HepG2 (cell line): ENCODE data around the gene JDP2. TPM values are rescaled to one million over a fixed set of nuclear protein-coding genes. Genes with fewer than 3 reads are reported as not detected.

ENCODE experiments used
- ATAC-seq: fragments of 200-7000 bp; cut with Tn5 transposase; 3 replicates; pipeline ENCODE4 v1.9.1; 2020; ENCODE audit warnings: mild to moderate bottlenecking, moderate library complexity
- Bru-seq: library from RNA; stranded (reverse); fragments of 400-500 nt; gene quantifications from one replicate; lab custom pipeline; 2021; lab: Mats Ljungman, UMichigan
- BruChase-seq, 2 experiments: library from RNA; stranded (reverse); fragments of 400-500 nt; gene quantifications; one replicate each; lab custom pipeline; 2021; lab: Mats Ljungman, UMichigan
- BruUV-seq: library from RNA; stranded (reverse); fragments of 400-500 nt; replicated peaks from 2 replicates; lab custom pipeline; 2021; lab: Mats Ljungman, UMichigan
- CTCF ChIA-PET: fragments of 300-600 bp; formaldehyde crosslinking; extraction: SDS; loops from one replicate; lab custom pipeline; 2021; ENCODE audit warnings: low total read pairs, inconsistent platforms, low intra/inter-chr PET ratio; lab: Yijun Ruan, JAX
- POLR2A ChIA-PET: fragments of 350-600 bp; sonication (Branson Sonifier 250); formaldehyde crosslinking; loops from one replicate; lab custom pipeline; 2020; ENCODE audit warnings: antibody characterized with exemption, inconsistent platforms; lab: Yijun Ruan, JAX
- DNase-seq: peaks from one replicate; pipeline ENCODE4 v3.0.0-alpha.2; 2015; ENCODE audit warnings: low spot score
- FAIRE-seq: peaks from 3 replicates; lab custom pipeline; 2011; peaks lifted over from hg19 to GRCh38; lab: Jason Lieb, UNC
- H2AFZ ChIP-seq: one replicate; pipeline ENCODE4 v1.6.1; 2011; ENCODE audit warnings: low read length, inconsistent platforms
- H3K27ac ChIP-seq: fragments of 300-600 bp; 3 replicates; pipeline ENCODE4 v1.8.0; 2011; ENCODE audit warnings: mixed run types, mild to moderate bottlenecking, mixed read lengths, low read length, inconsistent platforms; ENCODE audit not compliant: insufficient read depth; ENCODE audit errors: extremely low read length
- H3K27me3 ChIP-seq, 2 experiments: fragments of 200-600 bp in 1 of 2; 2 replicates in 1 of 2; 3 replicates in 1 of 2; pipeline versions ENCODE4 v1.6.0 to v1.8.0; 2011; ENCODE audit warnings: low read length in 2 of 2, mild to moderate bottlenecking in 2 of 2, moderate library complexity in 2 of 2, inconsistent platforms in 1 of 2; ENCODE audit not compliant: insufficient read depth in 2 of 2, control insufficient read depth in 1 of 2
- H3K36me3 ChIP-seq, 2 experiments: fragments of 200-600 bp in 1 of 2; replicated peaks in 1 of 2; 2 replicates in 1 of 2; 3 replicates in 1 of 2; pipeline versions ENCODE4 v1.5.1 to v1.8.0; 2011; ENCODE audit warnings: low read length in 2 of 2, inconsistent platforms in 1 of 2; ENCODE audit not compliant: insufficient read depth in 2 of 2, control insufficient read depth in 1 of 2
- H3K4me1 ChIP-seq: 2 replicates; pipeline ENCODE4 v1.5.1; 2012; ENCODE audit warnings: low read length, inconsistent platforms; ENCODE audit not compliant: insufficient read depth
- H3K4me2 ChIP-seq: 2 replicates; pipeline ENCODE4 v1.6.0; 2011; ENCODE audit warnings: low read depth, low read length, inconsistent platforms
- H3K4me3 ChIP-seq, 3 experiments: fragments of 200-600 bp in 1 of 3; sonication (generic), shearing (Covaris generic) in 1 of 3; replicated peaks in 1 of 3; 2 replicates each; pipeline ENCODE4 v1.5.1; 2011 to 2016; ENCODE audit warnings: low read length in 3 of 3, inconsistent platforms in 2 of 3, low read depth in 2 of 3, mild to moderate bottlenecking in 2 of 3, control low read depth in 1 of 3, mixed read lengths in 1 of 3; ENCODE audit not compliant: insufficient read depth in 1 of 3
- H3K79me2 ChIP-seq: one replicate; pipeline ENCODE4 v1.6.1; 2011; ENCODE audit warnings: low read length, inconsistent platforms; ENCODE audit not compliant: insufficient read depth
- H3K9ac ChIP-seq: 2 replicates; pipeline ENCODE4 v1.6.0; 2011; ENCODE audit warnings: mild to moderate bottlenecking, low read depth, low read length, inconsistent platforms; ENCODE audit not compliant: insufficient read depth
- H3K9me3 ChIP-seq: 2 replicates; pipeline ENCODE4 v1.5.1; 2012; ENCODE audit warnings: mild to moderate bottlenecking, low read length
- H4K20me1 ChIP-seq: 2 replicates; pipeline ENCODE4 v1.6.0; 2011; ENCODE audit warnings: inconsistent platforms, mild to moderate bottlenecking, low read length, moderate library complexity; ENCODE audit not compliant: insufficient read depth
- HOXA5 ChIP-seq: sonication (generic); formaldehyde crosslinking; IDR thresholded peaks from 2 replicates; pipeline ENCODE4 v1.4.0; 2020; ENCODE audit warnings: missing genetic modification reagents
- KLF13 ChIP-seq: sonication (generic); formaldehyde crosslinking; IDR thresholded peaks from 2 replicates; pipeline ENCODE4 v1.4.0; 2020; ENCODE audit warnings: mild to moderate bottlenecking, missing genetic modification reagents
- SOX5 ChIP-seq: IDR thresholded peaks from 2 replicates; pipeline ENCODE4 v1.6.1; 2016; ENCODE audit warnings: borderline replicate concordance
- SRSF9 ChIP-seq: fragments of 200-400 bp; formaldehyde crosslinking; IDR thresholded peaks from 2 replicates; pipeline ENCODE4 v1.6.1; 2018; ENCODE audit warnings: borderline replicate concordance, mild to moderate bottlenecking, low read depth, low read length; ENCODE audit not compliant: insufficient read depth, poor library complexity, severe bottlenecking
- ZNF678 ChIP-seq: sonication (generic); formaldehyde crosslinking; IDR thresholded peaks from 2 replicates; pipeline ENCODE4 v1.4.0; 2020; ENCODE audit warnings: mild to moderate bottlenecking, missing genetic modification reagents
- WGBS: methylation state at CpG from one replicate; pipeline ENCODE4 v1.1.6; 2017; ENCODE audit warnings: low lambda C conversion rate; 5-methylcytosine and 5-hydroxymethylcytosine counted together
- in situ Hi-C: cut with HindIII; loops from 2 replicates; pipeline ENCODE4 v1.10.0; 2017; ENCODE audit warnings: low pct_unique_long_range_greater_than_20kb; ENCODE audit not compliant: extremely low pct_ligation_motif_present
- intact Hi-C: fragments of 100-400 bp; cut with micrococcal nuclease; formaldehyde crosslinking; loops from one replicate; pipeline ENCODE4 v1.10.0; 2022; ENCODE audit not compliant: unreplicated experiment
- long read RNA-seq, 2 experiments: library from RNA in 1 of 2; library from polyadenylated mRNA in 1 of 2; stranded (forward) in 1 of 2; unstranded in 1 of 2; transcript quantifications; one replicate each; pipeline ENCODE4 v2.0.0, GENCODE V29; 2019 to 2022
- polyA minus RNA-seq, 3 experiments: library from RNA; depleted of rRNA, polyadenylated mRNA; stranded (reverse); fragments of >200 nt; gene quantifications; 2 replicates each; pipeline ENCODE4 v1.2.3, GENCODE V29; 2011; ENCODE audit warnings: low replicate concordance in 1 of 3
- polyA plus RNA-seq, 8 experiments: library from polyadenylated mRNA; depleted of rRNA in 3 of 8; stranded (reverse) in 7 of 8; unstranded in 1 of 8; fragments of >200 nt; fragmentation: Illumina TruSeq in 4 of 8; extraction: Trizol in 4 of 8; gene quantifications; 2 replicates each; pipeline versions ENCODE4 v1.2.1 to v1.2.3, GENCODE V29; 2011 to 2016; ENCODE audit warnings: low read depth in 4 of 8, missing spikeins in 1 of 8, mixed read lengths in 1 of 8; ENCODE audit not compliant: insufficient read depth in 1 of 8
- total RNA-seq, 5 experiments: library from RNA; depleted of rRNA; stranded (reverse); fragments of >200 nt; fragmentation: Illumina TruSeq; extraction: Trizol; gene quantifications; 2 replicates each; pipeline ENCODE4 v1.2.3, GENCODE V29; 2016; ENCODE audit warnings: low read depth in 1 of 5
- TF ChIP-seq, protein P1 (sequence below): sonication (generic); formaldehyde crosslinking; IDR thresholded peaks from 2 replicates; pipeline ENCODE4 v1.4.0; 2020; ENCODE audit warnings: missing genetic modification reagents
- TF ChIP-seq, protein P2 (sequence below): sonication (generic); formaldehyde crosslinking; IDR thresholded peaks from 2 replicates; pipeline ENCODE4 v1.5.1; 2020; ENCODE audit warnings: mild to moderate bottlenecking, missing genetic modification reagents, moderate library complexity

Gene JDP2, protein sequence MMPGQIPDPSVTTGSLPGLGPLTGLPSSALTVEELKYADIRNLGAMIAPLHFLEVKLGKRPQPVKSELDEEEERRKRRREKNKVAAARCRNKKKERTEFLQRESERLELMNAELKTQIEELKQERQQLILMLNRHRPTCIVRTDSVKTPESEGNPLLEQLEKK
- total RNA-seq (2016; rRNA removed; fragmentation: Illumina TruSeq; extraction: Trizol) (7.7 and 8.9 TPM in 2 replicates), polyA plus RNA-seq (2011; rRNA removed) (8.0 and 9.0 TPM in 2 replicates), polyA minus RNA-seq (2011; rRNA and poly(A)+ RNA removed; ENCODE audit: low replicate concordance) (4.9 and 11.8 TPM in 2 replicates), Bru-seq, nascent RNA (percentile 74 among the genes with signal in this experiment), BruChase-seq, experiment 1, labeled RNA remaining after a 6-hour chase (percentile 66 among the genes with signal in this experiment), BruChase-seq, experiment 2, labeled RNA remaining after a 2-hour chase (percentile 64 among the genes with signal in this experiment)
- 10.3 and 11.0 TPM in 2 replicates for total RNA-seq (2016; cell fraction: cytosol; rRNA removed; fragmentation: Illumina TruSeq; extraction: Trizol; ENCODE audit: low read depth)
- total RNA-seq (2016; cell fraction: insoluble cytoplasmic fraction; rRNA removed; fragmentation: Illumina TruSeq; extraction: Trizol), result 6.0 and 9.8 TPM in 2 replicates
- 19.5 and 19.7 TPM in 2 replicates for total RNA-seq (2016; cell fraction: membrane; rRNA removed; fragmentation: Illumina TruSeq; extraction: Trizol)
- 3.2 and 3.9 TPM in 2 replicates for total RNA-seq (2016; cell fraction: nucleus; rRNA removed; fragmentation: Illumina TruSeq; extraction: Trizol)
- polyA plus RNA-seq (2011; cell fraction: cytosol; rRNA removed), result 8.4 and 10.0 TPM in 2 replicates
- polyA plus RNA-seq (2011; cell fraction: nucleus; rRNA removed), result 10.7 and 11.2 TPM in 2 replicates
- 6.3 and 12.0 TPM in 2 replicates for polyA plus RNA-seq (2012)
- polyA plus RNA-seq (2016; cell fraction: cytosol; fragmentation: Illumina TruSeq; extraction: Trizol; ENCODE audit: low read depth), result 11.6 and 14.1 TPM in 2 replicates
- 8.9 and 10.0 TPM in 2 replicates for polyA plus RNA-seq (2016; cell fraction: insoluble cytoplasmic fraction; fragmentation: Illumina TruSeq; extraction: Trizol; ENCODE audit: low read depth)
- 19.2 and 20.7 TPM in 2 replicates for polyA plus RNA-seq (2016; cell fraction: membrane; fragmentation: Illumina TruSeq; extraction: Trizol; ENCODE audit: low read depth)
- 8.8 and 10.0 TPM in 2 replicates for polyA plus RNA-seq (2016; cell fraction: nucleus; fragmentation: Illumina TruSeq; extraction: Trizol; ENCODE audit: insufficient read depth, low read depth)
- 5.5 and 5.9 TPM in 2 replicates for polyA minus RNA-seq (2011; cell fraction: cytosol; rRNA and poly(A)+ RNA removed)
- 10.7 and 11.3 TPM in 2 replicates for polyA minus RNA-seq (2011; cell fraction: nucleus; rRNA and poly(A)+ RNA removed)
- long read RNA-seq, experiment 1, partial matches to known transcripts, result 1 of 3 reads
- long read RNA-seq, experiment 1, other reads (novel, unspliced or antisense), result 1 of 3 reads
- long read RNA-seq, experiment 2, transcript JDP2-205 (3 exons, 454 nt), result minor isoform, 6 of 75 reads
- long read RNA-seq, experiment 2, transcript JDP2-206 (4 exons, 631 nt), result major isoform, 26 of 75 reads
- long read RNA-seq, experiment 2, partial matches to known transcripts, result 8 of 75 reads
- long read RNA-seq, experiment 2, other reads (novel, unspliced or antisense), result 35 of 75 reads

DNA sequence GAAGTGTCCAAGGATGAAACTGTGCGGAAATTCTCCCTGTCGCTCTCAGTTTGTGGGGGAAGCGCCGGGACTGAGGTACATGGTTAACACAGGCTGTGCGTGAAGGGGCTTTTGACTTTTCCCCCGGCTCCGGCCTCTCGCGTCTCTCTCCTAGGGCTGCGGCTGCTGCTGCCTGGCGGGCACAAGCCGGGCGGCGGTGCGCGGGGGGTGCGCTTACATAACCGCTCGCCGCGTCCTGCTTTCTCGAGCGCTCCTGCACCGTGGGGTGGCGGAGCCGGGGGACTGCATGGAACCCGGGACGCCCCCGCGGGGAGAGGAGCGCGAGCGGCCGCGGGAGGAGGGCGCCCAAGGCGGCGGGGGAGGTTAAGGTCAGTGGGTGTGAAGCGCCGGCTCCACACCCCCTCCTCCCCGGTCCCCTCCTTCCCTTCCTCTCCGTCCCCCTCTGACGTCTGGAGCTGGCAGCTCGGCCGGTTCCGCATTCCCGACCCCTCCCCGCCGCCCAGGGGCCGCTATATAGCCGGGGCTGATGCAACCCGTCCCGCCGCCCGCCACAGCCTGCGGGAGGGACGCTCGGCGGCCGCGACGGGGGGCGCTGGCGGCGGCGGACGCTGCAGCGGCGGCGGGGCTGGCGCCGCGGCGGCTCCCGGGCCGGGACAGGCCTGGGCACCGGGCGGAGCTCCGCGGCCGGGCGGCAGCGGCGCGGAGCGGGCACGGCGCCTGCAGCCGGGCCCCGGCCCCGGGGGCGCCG, at the start of gene JDP2:
TSS of gene JDP2 (plus strand) at position 541 of the 748 bp plus-strand sequence. CDS start 9,899 bp downstream, outside the sequence.
- Histone ChIP-seq H4K20me1 (peaks cover 11% of the 10 kb centered on the region; the same call in 1 of the 2 replicates), H3K36me3 (peaks cover 0 to 8% of the 10 kb centered on the region in 2 experiments; a peak in 2 of 5 replicates), H3K27ac (no peak within 1 kb of the TSS), H3K4me1 (peaks cover 41% of the 10 kb centered on the region), H3K9ac (peak within 1 kb of the TSS; percentile 65), H3K4me3 (peak within 1 kb of the TSS; percentile 78 to 80 (median 79)), H3K27me3 (peaks cover 0 to 5% of the 10 kb centered on the region in 2 experiments; a peak in 2 of 5 replicates), H3K79me2 (peaks cover 4% of the 10 kb centered on the region), H3K9me3 (no peaks in the 10 kb centered on the region), H3K4me2 (peak within 1 kb of the TSS; percentile 96), H2AFZ (peak within 1 kb of the TSS; percentile 44)
- no peak for FAIRE-seq
- peak; percentile 72 for ATAC-seq
- in situ Hi-C loops (no loop called here), intact Hi-C loops (loop anchor here (5.0 kb wide), 1 partner anchor 120 kb away; no protein-coding TSS in a partner anchor)
- DNase-seq, result peak; percentile 60
- WGBS, result 28% methylated on average over 2 of the region's 93 CpGs
- TSS peak; percentile 73 for BruUV-seq
- ChIA-PET POLR2A (interaction anchor here (0.8 to 1.0 kb wide), 3 partner anchors 25 to 108 kb away, joined by 3 to 4 read pairs (median 3); no protein-coding TSS in a partner anchor), CTCF (interaction anchor here (1.0 kb wide), 1 partner anchor 132 kb away, joined by 3 read pairs; no protein-coding TSS in a partner anchor)
- no peak for TF ChIP-seq SRSF9
- no peak for TF ChIP-seq KLF13 (CRISPR knock-in tag)
- TF ChIP-seq, protein P1, sequence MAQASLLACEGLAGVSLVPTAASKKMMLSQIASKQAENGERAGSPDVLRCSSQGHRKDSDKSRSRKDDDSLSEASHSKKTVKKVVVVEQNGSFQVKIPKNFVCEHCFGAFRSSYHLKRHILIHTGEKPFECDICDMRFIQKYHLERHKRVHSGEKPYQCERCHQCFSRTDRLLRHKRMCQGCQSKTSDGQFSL, result peak; percentile 92
- TF ChIP-seq, protein P2, sequence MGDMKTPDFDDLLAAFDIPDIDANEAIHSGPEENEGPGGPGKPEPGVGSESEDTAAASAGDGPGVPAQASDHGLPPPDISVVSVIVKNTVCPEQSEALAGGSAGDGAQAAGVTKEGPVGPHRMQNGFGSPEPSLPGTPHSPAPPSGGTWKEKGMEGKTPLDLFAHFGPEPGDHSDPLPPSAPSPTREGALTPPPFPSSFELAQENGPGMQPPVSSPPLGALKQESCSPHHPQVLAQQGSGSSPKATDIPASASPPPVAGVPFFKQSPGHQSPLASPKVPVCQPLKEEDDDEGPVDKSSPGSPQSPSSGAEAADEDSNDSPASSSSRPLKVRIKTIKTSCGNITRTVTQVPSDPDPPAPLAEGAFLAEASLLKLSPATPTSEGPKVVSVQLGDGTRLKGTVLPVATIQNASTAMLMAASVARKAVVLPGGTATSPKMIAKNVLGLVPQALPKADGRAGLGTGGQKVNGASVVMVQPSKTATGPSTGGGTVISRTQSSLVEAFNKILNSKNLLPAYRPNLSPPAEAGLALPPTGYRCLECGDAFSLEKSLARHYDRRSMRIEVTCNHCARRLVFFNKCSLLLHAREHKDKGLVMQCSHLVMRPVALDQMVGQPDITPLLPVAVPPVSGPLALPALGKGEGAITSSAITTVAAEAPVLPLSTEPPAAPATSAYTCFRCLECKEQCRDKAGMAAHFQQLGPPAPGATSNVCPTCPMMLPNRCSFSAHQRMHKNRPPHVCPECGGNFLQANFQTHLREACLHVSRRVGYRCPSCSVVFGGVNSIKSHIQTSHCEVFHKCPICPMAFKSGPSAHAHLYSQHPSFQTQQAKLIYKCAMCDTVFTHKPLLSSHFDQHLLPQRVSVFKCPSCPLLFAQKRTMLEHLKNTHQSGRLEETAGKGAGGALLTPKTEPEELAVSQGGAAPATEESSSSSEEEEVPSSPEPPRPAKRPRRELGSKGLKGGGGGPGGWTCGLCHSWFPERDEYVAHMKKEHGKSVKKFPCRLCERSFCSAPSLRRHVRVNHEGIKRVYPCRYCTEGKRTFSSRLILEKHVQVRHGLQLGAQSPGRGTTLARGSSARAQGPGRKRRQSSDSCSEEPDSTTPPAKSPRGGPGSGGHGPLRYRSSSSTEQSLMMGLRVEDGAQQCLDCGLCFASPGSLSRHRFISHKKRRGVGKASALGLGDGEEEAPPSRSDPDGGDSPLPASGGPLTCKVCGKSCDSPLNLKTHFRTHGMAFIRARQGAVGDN (CRISPR knock-in tag), result peak; percentile 67
- no peak for TF ChIP-seq SOX5
- no peak; the same call in 1 of the 2 replicates for TF ChIP-seq HOXA5 (CRISPR knock-in tag)
- TF ChIP-seq ZNF678 (CRISPR knock-in tag), result no peak
